HG03280 (cell line): ENCODE measurements around the gene PHACTR3.
"Not testable (repeated sequence)": the region's sequence is repeated elsewhere in the genome, so short reads cannot be mapped to it uniquely, and the experiment has no call there.

ENCODE experiments used
- ATAC-seq: cut with Tn5 transposase; IDR thresholded peaks from one replicate; pipeline ENCODE4 v1.9.1; 2021; ENCODE audit warnings: mild to moderate bottlenecking, moderate library complexity; ENCODE audit not compliant: unreplicated experiment

PHACTR3 gene

GRCh38 chr20:59618585-59618984 is 14.2 kb downstream of the PHACTR3 start:
- not testable (repeated sequence) for ATAC-seq

- ATAC-seq: no peak
These were observed 16.6 kb downstream of the PHACTR3 start for GRCh38 chr20:59620860-59621505.

- no peak for ATAC-seq
These were observed 18.2 kb downstream of the PHACTR3 start for GRCh38 chr20:59622496-59622895.

- ATAC-seq: no peak
These were observed 18.8 kb downstream of the PHACTR3 start for GRCh38 chr20:59623133-59623532.

- no peak for ATAC-seq
These were observed 19.2 kb downstream of the PHACTR3 start for GRCh38 chr20:59623583-59623982.

- no peak for ATAC-seq
These were observed 20.1 kb downstream of the PHACTR3 start for GRCh38 chr20:59624401-59624800.

GRCh38 chr20:59625214-59625922 is 21.0 kb downstream of the PHACTR3 start:
- no peak for ATAC-seq

GRCh38 chr20:59627298-59627697 is 23.0 kb downstream of the PHACTR3 start:
- ATAC-seq: no peak

GRCh38 chr20:59628171-59628570 is 23.8 kb downstream of the PHACTR3 start:
- no peak for ATAC-seq

GRCh38 chr20:59629141-59630045 is 25.1 kb downstream of the PHACTR3 start:
- ATAC-seq: no peak

- ATAC-seq: no peak
These were observed 26.2 kb downstream of the PHACTR3 start for GRCh38 chr20:59630526-59630925.

GRCh38 chr20:59631751-59632540 is 27.6 kb downstream of the PHACTR3 start:
- ATAC-seq: no peak

GRCh38 chr20:59632541-59633113 is 28.3 kb downstream of the PHACTR3 start:
- ATAC-seq: no peak

GRCh38 chr20:59633656-59634251 is 29.4 kb downstream of the PHACTR3 start:
- ATAC-seq: no peak

GRCh38 chr20:59634435-59635005 is 30.2 kb downstream of the PHACTR3 start:
- no peak for ATAC-seq

GRCh38 chr20:59636766-59637370 is 32.5 kb downstream of the PHACTR3 start:
- no peak for ATAC-seq

- no peak for ATAC-seq
These were observed 35.9 kb downstream of the PHACTR3 start for GRCh38 chr20:59640267-59640666.

GRCh38 chr20:59643615-59644061 is 39.3 kb downstream of the PHACTR3 start:
- ATAC-seq: no peak

GRCh38 chr20:59644371-59644939 is 40.1 kb downstream of the PHACTR3 start:
- no peak for ATAC-seq
